ENCODE measurements around the gene MBTPS1.

MBTPS1 gene

DNA sequence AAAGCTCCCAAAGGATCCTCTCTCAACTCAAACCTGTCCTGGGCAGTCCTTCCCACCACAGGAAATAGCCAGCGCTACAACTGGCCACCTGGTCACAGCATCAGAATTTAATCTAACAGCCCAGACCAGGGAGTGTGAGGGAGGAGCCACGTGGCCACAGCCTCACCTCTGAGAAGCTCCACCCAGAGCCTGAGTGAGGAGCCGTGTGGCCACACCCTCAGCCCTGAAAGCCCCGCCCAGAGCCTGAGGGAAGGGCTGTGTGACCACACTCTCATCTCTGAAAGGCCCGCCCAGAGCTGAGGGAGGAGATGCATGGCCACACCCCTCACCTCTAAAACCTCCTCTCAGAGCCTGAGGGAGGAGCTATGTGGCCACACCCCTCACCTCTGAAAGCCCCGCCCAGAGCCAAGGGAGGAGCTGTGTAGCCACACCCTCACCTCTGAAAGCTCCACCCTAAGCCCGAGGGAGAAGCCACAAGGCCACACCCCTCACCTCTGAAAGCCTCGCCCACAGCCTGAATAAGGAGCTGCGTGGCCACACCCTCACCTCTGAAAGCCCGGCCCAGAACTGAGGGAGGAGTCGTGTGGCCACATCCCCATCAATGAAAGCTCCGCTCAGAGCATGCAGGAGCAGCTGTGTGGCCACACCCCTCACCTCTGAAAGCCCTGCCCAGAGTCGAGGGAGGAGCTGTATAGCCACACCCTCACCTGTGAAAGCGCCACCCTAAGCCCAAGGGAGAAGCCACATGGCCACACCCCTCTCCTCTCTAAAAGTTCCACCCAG, 102.8 kb downstream of the MBTPS1 start:
- DNase-seq, result peak in 10 of 58 donors; percentile 14 to 58 (median 32)

DNA sequence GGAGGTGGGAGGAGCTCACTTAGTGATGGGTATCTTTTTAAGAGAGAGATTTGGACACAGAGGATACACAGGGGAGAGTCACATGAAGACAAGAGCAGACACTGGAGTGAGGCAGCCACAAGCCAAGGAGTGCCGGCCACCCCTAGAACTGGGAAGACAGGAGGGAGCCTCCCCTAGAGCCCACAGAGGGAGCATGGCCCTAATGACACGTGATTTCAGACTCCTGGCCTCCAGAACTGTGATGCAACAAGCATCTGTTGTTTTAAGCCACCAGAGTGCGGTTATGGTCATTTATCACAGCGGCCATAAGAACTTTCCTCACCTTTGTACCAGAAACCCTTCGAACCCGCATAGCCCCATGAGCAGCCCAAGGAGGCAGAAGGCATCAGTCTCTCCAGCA, 107.5 kb downstream of the MBTPS1 start:
- no peak for DNase-seq

DNA sequence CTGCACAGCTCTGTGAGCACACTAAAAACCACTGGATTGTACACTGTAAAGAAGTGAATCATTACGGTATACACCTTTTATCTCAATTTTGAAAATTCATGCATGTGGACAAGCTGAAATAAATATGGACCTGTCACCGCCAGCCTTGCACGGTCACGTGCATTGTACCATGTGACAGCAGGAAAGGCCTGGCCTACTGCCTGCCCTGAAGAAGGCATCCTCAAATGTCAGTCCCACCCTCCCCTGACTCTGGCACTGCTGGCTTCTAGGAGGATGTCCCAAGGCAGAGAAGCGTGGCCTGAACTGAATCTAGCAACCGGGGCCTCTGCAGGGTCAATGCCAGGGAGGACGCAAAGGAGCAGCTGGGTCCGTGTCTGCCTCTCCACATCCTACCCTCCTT, 108.8 kb downstream of the MBTPS1 start:
- DNase-seq, result no peak

DNA sequence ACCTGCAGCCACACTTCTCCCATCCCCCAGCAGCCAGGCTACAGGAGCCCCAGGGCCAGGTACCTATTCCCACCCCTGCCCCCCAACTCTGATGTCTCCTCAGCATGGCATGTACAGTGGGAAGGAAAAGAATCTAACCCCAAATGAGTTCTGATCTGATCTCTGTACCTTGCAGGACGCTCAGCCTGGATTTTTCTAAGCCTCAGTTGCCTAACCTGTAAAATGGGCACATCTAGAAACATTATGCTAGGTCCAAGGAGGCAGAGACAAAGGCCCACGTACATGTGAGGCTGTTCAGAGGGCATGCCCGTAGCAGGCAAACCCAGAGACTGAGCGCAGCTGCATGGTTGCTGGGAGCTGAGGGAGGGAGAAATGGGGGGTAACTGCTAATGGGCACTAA, 109.2 kb downstream of the MBTPS1 start:
- no peak for DNase-seq

DNA sequence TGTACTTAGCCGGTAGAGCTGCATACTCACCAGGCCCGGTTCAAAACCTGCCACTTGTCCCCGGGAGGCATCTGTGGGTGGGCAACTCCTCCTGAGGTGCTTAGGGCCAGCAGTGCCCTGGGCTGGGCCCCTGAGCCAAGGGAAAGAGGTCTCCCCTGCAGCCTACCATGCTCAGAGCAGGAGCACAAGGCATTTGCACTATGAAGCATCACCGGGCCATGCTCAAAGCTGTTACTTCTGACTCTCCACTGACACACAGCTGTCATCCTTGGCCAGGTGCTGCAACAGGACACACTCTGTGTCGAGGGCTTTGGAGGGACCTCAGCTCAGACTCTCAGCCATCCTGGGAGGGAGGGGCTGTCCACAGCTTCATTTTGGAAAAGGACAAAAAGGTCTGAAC, 111.4 kb downstream of the MBTPS1 start:
- DNase-seq, result no peak

DNA sequence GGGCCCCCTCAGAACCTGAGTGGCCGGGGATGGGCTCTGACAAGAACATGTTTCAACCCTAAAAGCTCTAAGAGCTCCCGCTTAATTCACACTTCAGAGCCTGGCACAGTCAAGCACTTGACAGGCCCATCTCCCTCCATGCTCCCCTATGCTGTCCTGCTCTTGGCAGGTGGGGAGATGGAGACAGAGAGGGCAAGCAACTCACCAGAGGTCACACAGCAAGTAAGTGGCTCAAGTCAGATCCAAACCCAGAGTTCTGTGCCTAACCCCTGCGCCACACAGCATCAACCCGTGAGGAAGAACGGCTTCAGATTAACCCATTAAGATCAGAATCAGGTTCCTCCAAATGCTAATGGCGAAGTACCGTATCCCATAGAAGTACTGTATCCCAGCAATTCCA, 112.3 kb downstream of the MBTPS1 start:
- no peak for DNase-seq
